ENCODE results near the gene CACNA1H.

DNA sequence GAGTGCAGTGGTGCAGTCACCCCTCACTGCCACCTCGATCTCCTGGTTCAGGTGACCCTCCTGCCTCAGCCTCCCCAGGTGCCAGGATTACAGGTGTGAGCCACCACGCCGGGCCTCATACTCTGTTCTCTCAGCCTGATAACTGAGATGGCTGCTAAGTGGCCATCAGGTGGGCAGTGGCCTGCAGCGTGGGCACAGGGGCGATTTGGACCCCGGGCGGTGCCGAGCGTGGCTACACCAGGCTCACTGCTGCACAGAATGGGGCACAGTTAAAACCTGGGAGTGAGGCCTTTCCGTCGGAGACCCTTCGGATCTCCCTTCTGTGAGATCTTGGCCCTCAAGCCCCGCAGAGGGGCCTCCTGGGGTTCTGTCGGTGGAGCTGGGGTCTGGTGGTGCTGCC lies 11.5 kb downstream of the CACNA1H start:
- TF ChIP-seq NRF1 (conservative IDR thresholded peaks at IDR 0.05 in 1 of 2, IDR thresholded peaks at IDR 0.05 in 1 of 2) = no peak
- no peak for TF ChIP-seq HNRNPK (IDR thresholded peaks at IDR 0.05; ENCODE audit: low read depth, low read length, poor library complexity, severe bottlenecking)
- no peak for TF ChIP-seq MXI1 (IDR thresholded peaks at IDR 0.05; ENCODE audit: low read depth, low read length)
- no peak for TF ChIP-seq ESRRA (IDR thresholded peaks at IDR 0.05; ENCODE audit: borderline replicate concordance, low read depth)
- TF ChIP-seq, protein P1, sequence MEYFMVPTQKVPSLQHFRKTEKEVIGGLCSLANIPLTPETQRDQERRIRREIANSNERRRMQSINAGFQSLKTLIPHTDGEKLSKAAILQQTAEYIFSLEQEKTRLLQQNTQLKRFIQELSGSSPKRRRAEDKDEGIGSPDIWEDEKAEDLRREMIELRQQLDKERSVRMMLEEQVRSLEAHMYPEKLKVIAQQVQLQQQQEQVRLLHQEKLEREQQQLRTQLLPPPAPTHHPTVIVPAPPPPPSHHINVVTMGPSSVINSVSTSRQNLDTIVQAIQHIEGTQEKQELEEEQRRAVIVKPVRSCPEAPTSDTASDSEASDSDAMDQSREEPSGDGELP (CRISPR knock-in tag; IDR thresholded peaks at IDR 0.05; ENCODE audit: borderline replicate concordance) = no peak
- TF ChIP-seq ZBTB33 (CRISPR knock-in tag; IDR thresholded peaks at IDR 0.05) = no peak

Measured in K562 (cell line).